NCI-H1417 (cell line): ENCODE data around the gene NFATC2.

Experiments used
- DNase-seq, 3 experiments: peaks; one replicate each; lab custom pipeline; 2025; lab: John Stamatoyannopoulos, UW

The NFATC2 gene

DNA sequence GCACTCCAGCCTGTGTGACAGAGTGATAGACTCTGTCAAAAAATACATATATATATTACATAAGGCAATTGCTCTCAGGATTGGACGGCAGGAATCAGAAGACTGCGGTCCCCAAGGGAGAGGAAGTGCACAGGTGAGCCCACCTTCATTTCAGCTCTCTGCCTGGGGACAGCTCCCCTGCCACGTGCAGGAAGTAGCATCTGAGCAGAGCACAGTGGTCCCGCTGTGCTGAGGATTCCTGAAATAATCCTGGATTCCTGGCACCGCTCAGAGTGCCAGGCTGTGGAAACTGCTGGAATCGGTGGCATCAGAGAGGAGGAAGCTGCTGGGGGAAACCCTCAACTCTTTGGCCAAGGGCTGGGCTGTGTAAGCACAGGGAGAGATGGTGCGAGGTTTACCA is 27.7 kb downstream of the NFATC2 start:
- DNase-seq = no peak

DNA sequence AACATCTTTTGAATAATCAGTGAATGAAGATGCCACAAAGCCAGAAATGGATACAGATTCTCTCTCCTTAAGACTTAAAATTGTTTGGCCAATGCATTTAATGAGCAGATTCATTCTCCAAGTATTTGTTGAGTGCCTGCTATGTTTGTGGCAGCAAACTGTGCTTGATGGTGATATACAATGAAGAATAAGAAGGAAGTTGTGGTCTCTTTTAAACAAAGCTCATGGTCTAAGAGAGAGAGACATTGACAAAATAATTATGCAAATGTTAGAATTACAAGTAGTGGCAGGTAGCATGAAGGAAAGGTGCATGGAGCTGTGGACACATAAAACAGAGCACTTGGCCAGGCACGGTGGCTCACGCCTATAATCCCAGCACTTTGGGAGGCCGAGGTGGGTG is 28.3 kb downstream of the NFATC2 start:
- DNase-seq = no peak

DNA sequence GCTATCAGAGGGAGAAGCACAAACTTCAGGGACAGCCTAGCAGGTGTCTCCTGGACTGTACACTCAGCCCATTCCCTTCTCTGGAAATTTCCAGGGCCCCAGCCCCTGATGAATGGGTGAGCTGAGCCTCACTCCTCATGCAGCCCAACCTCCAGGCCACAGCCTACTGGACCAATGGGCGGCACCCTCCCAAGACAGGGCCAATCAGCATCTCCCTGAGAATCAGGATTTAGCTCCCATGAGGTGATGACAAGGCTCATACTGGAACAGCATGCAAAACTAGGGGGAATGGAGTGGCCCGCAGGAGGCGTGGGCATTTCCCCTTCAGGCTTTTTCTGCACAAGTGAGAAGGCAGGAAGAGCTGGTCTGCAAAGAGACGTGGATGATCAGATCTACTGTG is 29.0 kb downstream of the NFATC2 start:
- no peak for DNase-seq

DNA sequence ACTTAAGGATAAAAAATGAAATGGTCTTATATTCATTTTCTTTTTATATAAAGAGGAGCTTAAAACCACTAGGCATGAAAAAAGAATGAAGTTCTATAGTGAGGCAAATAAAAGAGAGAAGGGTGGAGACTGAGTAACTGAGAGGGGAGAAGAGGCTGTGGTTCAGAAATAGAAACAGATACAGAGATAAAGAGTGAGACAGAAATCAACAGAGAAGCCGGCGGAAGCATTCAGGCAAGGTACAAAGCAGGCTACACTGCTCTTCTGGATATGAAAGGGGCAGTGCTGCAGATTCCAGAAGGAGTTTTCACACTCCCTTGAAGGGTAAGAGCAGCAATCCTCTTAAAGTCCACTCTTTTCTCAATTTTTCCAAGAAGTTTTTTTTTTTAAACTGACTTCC is 29.9 kb downstream of the NFATC2 start:
- DNase-seq = no peak

DNA sequence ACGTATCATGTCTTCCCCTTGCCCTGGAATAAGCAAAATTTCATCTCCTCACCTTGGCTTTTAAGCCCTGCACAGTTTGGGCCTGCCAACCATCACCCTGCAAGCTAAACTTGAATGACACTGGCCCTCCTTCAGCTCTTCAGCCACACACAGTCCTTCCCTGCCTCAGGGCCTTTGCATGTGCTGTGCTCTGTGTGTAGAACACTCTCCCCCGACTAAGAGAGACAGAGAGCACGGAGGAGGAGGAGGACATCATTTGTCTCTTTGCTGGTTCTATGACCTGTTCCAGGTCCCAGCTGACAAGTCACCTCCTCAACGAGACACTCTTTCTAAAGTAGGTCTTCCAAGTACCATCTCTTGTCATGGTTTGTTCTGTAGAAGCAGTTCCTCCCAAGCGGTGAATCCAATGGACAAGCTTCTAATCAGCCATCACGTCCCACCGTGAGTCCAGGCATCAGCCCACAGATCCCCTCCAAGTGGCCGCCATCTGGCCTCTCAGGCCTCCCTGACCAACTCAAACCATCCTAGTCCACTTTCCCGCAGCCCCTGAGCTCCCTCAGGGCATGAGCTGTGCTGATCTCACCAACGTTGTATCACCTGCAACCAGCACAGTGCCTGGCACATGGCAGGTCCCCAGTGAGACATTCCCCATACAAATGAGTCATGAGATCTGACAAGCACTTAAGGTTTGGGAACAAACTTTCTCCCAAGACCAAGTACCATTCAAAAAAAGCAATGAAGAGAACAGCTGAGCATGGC is 30.5 kb downstream of the NFATC2 start:
- no peak for DNase-seq

DNA sequence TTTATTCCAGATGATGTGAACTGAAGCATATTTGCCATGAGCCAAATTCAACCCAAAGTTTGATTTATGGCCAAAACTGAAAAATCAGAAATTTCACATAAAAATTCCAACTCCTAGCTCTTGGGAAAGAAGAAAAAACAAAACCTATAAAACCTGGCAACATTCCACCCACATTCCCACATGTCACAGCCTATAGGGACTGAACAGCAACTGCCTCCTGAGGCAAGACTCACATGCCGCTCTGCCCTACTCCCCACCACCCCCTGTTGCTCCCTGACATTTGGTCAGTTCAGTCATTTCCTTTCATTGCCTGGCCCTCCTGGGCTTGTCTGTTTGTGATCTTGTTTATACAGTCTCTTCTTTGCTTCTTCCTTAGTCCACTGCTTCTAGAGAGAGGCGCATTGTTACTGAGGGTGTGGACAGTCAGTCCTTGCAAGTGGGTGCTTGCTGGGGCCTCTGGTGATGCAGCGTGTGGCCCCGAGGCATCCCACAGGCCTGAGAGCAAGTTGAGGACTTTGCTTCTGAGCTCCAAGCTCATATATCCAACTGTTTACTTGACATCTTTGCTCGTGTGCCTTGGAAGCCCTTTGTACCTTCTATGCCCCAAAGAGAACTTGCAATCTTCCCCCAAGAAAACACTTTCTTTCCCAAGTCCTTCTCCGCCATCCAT is 31.4 kb downstream of the NFATC2 start:
- no peak for DNase-seq

DNA sequence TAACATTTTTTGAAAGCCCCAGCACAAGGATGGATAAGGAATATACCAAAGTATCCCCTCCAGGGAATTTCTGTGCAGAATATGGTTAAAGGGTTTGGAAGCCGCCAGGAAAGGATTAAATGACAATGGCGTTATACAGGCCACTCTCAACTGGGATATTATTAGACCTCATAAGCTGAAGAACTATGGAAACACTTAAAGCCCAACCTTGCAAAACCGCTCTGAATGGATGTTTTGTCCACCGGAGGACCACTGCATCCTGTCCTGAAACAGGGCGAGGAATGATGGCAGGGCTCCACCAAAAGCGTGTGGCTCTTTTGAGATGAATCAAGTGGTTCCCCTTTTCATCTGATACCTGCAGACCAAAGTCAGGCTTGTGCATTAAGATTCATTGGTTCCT is 32.4 kb downstream of the NFATC2 start:
- DNase-seq = no peak

DNA sequence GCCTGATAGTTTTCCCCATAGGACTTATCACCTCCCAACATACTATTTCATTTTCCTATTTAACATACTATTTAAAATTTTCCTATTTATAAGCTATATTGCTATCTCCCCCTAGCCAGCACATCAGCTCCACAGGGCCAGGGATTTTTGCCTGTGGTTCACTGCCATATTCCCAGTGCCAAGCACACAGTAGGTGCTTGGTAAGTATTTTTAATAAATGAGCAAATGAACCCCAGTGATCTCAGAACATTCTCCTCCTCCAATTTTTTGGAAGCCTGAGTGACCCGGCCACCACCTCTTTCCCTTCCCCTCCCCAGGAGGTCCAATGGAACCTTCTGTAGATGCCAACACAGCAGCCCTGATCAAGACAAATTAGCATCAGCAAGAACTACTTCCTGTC is 33.3 kb downstream of the NFATC2 start:
- DNase-seq = no peak

DNA sequence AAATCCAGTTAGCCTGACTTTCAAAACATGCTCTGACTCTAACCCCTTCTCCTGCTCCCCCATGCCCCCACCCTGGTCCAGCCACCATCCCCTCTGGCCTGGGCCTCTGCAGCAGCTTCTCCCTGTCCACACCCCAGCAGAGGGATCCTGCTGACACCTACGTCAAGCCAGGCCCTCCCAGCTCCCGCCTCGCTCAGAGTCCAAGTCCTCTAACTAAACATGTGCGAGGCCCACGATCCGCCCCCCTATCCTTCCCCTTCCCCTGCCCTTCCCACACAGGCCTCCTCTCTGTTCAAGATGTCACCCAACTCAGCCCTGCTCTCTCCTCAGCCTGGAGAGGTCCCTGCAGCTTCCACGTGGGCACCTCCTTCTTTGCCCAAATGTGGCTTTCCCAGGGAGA is 33.7 kb downstream of the NFATC2 start:
- no peak for DNase-seq

DNA sequence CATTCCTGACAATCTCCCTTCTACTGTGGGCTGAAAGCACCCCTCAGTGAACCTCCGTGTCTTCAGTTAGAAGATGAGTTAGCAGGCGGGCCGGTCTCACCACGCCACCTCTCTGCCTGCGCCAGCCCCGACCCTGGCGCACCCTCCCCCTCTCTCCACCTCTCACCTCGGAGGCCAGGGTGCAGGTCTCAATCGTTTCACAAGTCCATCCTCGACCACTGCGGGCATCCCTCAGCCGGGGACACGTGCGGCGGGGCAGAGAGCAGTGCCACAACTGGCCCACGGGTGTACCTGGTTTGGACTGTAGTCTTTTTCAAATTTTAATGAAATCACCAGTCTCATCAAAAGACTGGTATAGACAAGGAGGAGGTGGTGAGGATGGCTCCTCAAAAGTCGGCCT is 34.4 kb downstream of the NFATC2 start:
- DNase-seq = no peak

DNA sequence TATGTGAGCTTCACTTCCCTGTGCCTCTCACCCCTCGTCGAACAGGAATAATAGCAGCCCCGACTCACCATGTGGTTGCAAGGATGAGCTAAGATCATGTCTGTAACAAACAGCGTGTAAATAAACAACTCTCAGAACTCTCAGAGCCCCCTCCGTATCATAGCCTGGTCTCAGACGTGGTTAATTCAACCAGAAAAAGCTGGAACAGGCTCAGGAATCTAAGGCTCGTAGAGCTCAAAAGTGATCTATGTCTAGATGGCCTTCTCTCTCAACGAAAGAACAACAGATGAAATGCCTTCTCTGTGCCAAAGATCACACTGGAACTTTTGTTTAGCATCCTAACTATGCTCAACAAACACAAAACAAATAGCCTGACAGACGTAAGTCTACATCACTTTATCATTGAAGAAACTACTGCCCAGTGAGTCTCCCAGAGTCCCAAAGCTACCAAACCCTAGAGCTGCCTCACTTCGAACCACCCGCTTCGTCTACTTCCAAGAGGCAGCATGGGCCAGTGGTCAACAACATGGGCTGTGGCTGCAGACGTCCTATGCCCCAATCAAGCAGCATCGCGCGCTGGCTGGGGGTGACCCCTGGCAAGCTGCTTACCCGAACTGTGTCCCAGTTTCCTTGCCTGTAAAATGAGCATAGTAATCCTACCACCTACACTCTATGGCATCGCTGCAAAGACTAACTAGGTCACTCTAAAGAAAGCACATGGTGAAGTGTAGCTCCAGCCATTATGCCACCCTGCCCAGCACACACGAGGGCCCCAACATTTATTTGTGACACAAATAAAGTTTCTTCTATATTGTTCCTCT is 35.1 kb downstream of the NFATC2 start:
- DNase-seq = no peak

DNA sequence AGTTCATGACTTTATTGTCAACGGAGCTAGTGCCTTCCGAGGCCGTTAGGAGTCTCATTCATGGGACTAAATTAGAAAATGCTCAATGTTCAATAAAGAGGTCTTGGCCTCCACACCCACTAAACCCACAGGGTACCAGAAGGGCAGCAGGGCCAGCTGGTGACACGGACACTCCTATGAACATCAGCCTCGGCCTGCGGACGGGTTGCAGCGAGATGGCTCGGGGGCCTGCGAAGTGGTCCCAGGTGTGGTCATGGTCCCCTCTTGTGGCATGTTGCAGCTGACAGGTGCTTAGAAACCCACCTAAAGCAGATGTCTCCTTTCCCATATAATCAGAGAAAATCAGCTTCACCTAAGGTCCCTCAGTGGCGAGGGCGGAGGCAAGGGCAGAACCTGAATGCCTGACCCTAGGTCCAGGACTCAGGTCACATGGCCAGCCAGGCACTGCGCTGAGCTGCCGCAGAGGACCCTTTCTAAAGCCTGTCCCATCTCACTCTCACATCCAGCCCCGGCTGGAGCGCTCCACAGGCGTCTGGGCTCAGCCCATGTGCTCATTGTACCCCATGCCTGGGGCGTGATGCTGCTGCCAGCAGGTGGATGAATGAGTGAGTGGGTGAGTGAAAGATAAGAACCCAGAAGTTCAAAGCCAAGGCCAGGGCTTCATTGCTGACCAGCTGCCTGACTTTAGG is 35.8 kb downstream of the NFATC2 start:
- no peak for DNase-seq

DNA sequence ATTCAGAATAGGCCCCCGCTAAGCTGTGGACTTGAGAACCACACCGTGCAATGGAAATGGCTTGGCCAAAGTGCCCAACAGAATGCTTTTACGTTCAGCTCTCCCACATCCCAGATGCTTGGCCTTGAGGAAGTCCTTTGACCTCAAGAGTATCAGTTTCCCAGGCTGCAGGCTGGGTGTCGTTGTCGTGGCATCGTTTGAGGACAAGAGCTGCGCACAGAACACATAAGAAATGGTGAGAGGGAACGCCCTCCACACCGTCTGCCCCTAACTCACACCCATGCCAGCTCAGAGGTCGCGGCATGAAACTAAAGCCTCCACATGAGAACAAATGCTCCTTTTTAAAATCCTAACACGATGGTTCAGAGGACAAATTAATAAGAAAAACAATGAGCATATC is 37.0 kb downstream of the NFATC2 start:
- DNase-seq = no peak

DNA sequence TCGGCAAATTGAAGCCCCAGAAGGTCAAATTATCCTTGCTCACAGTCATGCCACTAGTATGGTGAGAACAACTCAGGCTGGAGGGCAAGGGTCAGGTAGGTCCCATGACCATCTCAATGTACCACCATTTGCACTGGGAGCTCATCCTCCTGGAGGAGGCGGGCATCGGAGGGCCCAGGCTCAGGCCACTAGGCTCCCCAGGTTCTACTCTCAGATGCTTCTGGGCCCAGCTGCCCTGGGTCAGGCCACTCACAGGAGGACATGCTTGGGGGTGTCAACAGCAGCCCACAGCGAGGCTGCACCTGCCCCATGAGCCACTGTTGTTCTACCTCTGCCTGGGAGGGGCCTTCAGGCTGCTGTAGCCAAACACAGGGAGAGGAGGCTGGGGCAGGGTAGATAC is 39.1 kb downstream of the NFATC2 start:
- DNase-seq = no peak

DNA sequence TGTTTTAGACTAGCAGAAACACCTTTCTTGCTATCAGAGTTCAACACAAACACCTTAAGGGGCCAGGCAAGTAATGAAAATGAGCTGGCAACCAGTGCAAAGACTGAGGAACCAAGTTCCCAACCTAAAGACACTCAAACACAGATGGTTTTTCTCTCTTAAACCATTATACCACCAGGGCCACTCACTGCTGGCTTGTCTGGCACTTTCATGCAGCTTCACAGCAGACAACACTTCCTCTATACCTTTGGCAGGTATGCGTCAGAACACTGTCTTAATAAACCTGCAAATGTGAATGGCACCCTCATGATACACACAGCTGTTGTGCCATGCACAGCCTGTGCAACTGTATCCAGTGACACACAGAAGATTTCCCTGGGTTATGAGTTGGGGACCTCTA is 41.6 kb downstream of the NFATC2 start:
- DNase-seq = no peak

DNA sequence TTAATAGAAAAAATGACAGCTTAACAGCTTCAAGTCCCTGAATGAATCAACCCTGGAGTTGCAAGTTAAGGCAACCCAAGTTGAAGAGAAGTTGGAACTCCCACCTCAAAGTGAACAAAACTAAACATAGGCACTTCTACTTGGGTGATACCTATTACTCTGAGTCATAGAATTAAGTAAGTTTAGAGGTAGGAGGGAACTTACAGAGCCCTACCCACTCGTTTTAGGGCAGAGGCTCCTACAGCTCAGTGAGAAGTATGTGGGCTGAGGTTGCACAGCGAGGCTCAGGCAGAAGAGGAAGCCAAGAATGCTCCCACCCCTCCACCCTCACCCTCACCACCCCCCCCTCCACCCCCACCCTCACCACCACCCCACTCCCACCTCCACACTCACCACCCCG is 42.2 kb downstream of the NFATC2 start:
- DNase-seq = no peak

DNA sequence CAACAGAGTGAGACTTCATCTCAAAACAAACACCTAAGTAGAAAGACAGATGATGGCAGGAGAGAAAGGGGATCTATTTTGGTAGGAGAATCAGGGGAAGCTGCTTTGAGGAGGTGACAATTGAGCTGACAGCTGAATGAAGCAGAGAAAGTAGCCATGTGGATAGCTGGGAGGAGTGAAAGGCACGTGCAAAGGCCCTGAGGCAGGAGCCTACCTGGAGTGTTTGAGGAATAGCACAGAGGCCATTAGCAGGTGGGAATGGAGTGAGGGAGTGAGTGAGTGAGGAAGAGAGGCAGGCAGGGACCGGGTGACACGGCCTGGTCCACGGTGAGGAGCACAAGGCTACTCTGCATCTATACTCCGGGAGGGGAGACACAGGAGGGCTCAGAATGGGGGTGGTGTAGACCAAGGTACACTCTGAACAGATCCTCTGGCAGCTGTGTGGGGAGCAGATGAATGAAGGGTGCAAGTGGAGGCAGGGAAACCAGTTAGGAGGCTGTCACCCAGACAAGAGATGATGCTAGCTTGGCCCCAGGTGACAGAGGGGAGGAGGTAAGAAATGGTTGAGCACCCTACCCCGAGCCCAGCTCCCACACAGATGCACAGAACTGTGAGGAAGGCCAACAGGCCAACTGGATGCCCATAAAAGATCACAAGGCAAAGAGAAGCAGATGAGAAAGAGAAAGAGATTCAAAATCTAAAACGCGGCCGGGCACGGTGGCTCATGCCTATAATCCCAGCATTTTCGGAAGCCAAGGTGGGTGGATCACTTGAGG is 43.6 kb downstream of the NFATC2 start:
- no peak for DNase-seq

DNA sequence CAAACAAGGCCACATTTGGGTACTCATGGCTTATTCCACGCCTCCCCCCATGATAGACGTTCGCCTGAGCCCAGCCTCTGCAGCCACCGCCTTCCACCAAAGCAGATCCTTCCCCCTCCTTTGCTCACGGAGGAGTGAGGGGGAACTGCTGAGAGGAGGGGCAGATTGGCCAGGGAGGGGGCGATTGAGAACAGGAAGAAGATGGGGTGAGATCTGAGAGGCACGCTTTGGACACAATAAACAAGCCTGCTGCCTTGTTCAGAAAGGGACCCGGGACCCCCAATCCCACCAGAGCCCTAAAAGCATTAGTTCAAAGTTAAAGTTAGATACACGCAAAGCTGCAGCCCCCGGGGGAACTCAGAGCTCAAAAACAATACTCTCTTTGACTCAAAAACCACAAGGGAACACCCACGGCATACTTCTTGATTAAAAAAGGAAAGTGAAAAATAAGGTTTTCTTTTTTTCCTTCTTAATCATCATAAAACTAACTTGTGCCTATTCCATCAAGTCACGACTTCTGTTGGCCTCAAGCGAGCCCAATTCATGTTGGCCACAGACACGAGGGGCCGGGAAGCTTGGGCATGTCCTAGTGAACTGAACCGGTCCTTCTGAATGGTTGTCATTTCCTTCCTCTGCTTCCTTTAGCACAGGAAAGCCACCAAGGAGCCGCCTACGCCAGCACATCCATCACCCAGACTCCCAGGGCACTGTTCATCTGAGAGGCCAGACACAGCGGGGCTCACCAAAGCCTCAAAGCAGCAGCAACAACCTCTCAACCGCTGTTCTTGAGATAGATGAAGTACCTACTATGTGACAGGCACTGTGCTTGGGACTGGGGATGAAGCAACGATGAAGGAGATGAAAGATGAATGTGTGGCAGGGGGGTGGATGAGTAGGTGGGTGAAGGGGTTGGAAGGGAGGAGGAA is 44.7 kb downstream of the NFATC2 start:
- no peak for DNase-seq

DNA sequence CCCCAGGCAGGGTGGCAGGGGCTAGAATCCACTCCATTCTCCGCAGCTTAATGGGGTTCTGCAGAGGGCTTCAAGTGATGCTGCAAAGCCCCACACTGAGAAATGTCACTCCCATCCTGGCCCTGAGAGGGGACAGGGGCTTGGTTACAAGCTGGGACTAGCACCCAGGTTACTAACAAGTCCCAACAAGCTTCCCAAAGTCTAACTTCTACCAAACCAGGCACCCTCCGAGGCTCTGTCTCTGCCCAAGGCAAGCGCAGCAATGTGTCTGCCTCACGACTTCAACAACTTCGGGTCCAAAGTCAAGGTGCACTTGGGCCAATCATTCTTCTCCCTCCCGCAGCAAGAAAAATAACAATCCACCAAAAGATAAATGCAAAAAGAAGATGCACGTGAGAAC is 45.6 kb downstream of the NFATC2 start:
- DNase-seq = no peak

DNA sequence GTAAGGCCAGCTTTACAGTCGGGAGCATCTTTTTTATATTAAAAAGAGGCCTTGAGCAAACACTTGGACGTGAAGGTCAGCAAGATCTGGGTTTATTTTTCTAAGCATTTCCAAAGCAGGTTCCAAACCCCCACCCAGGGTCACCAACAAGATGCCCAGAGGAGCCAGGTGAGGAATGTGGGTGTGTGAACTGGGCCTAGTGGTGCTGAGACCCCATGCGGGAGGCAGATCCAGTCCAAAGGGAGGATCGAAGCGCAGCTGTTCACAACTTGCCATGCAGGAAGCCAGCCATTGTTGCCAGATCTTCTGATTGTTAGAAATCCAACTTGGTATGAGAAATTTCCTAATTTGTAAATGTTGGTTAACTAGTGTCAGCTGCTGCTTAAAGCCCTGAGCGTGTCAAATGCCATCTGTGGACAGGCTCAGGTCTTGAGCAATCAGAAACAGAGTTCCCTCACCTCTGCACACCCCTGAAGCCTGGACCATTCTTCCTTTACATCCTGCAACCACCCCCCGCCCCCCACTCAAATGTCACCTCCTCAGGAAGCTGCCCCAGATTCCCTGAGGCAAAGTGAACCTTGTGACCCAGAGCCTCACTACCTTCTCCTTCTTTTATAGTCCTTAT is 46.5 kb downstream of the NFATC2 start:
- DNase-seq = no peak
